ENCODE results near the gene GPC6.

GRCh38 chr13:93552596-93552995 lies 326.0 kb downstream of the GPC6 start:
- TF ChIP-seq POLR2A (IDR thresholded peaks at IDR 0.05) = no peak
- TF ChIP-seq CTCF (IDR thresholded peaks at IDR 0.05) = no peak
- no peak for TF ChIP-seq POLR2AphosphoS5 (IDR thresholded peaks at IDR 0.05)
